Choroid plexus epithelial cell (primary cell): Measurements from ENCODE around the gene NUDCD3.

Source experiments
- DNase-seq: peaks from one replicate; pipeline ENCODE4 v3.0.0-alpha.2; 2010; ENCODE audit warnings: low read depth
- H3K4me3 ChIP-seq: 2 replicates; pipeline ENCODE4 v1.5.1; 2011; ENCODE audit warnings: low read depth, mild to moderate bottlenecking, control low read depth, low read length, moderate library complexity
- TF ChIP-seq, protein P1 (sequence below): conservative IDR thresholded peaks from 2 replicates; pipeline ENCODE4 v1.5.1; 2011; ENCODE audit warnings: low read depth, mild to moderate bottlenecking, control low read depth, inconsistent platforms, low read length, moderate library complexity

The NUDCD3 gene

DNA sequence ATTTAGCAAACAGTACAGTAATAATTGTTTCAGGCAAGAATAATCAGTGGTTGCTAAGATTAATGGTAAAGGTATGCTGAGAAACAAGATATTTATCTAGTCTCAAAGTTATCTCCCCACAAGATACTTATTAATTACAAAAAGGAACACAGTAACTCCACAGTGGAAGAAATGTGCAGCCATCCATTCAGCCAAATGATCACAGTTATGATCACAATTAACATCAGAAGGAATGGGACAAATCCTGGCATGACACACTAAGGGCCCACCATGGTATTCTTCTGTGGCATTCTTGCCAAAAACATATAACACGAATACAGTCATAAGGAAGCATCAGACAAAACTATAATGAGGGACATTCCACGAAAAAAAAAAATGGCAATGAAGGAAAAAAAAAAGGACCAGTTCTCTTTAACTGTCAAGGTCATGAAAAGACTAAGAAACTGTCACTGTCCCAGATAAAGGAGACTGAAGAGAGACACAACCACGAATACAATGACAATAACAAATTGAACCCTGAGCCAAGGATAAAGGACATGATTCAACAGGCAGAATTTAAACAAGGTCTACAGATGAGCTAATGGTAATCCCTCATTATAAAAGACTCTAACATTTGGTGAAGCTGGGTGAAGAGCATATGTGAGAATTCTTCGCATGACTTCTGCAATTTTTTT lies 20.9 kb downstream of the NUDCD3 start:
- DNase-seq = no peak
- no peak overlapping the region for H3K4me3 ChIP-seq
- TF ChIP-seq, protein P1, sequence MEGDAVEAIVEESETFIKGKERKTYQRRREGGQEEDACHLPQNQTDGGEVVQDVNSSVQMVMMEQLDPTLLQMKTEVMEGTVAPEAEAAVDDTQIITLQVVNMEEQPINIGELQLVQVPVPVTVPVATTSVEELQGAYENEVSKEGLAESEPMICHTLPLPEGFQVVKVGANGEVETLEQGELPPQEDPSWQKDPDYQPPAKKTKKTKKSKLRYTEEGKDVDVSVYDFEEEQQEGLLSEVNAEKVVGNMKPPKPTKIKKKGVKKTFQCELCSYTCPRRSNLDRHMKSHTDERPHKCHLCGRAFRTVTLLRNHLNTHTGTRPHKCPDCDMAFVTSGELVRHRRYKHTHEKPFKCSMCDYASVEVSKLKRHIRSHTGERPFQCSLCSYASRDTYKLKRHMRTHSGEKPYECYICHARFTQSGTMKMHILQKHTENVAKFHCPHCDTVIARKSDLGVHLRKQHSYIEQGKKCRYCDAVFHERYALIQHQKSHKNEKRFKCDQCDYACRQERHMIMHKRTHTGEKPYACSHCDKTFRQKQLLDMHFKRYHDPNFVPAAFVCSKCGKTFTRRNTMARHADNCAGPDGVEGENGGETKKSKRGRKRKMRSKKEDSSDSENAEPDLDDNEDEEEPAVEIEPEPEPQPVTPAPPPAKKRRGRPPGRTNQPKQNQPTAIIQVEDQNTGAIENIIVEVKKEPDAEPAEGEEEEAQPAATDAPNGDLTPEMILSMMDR = no peak

GRCh38 chr7:44467217-44467548 lies 23.3 kb downstream of the NUDCD3 start:
- TF ChIP-seq, protein P1 = no peak
- no peak for DNase-seq
- no peak overlapping the region for H3K4me3 ChIP-seq

DNA sequence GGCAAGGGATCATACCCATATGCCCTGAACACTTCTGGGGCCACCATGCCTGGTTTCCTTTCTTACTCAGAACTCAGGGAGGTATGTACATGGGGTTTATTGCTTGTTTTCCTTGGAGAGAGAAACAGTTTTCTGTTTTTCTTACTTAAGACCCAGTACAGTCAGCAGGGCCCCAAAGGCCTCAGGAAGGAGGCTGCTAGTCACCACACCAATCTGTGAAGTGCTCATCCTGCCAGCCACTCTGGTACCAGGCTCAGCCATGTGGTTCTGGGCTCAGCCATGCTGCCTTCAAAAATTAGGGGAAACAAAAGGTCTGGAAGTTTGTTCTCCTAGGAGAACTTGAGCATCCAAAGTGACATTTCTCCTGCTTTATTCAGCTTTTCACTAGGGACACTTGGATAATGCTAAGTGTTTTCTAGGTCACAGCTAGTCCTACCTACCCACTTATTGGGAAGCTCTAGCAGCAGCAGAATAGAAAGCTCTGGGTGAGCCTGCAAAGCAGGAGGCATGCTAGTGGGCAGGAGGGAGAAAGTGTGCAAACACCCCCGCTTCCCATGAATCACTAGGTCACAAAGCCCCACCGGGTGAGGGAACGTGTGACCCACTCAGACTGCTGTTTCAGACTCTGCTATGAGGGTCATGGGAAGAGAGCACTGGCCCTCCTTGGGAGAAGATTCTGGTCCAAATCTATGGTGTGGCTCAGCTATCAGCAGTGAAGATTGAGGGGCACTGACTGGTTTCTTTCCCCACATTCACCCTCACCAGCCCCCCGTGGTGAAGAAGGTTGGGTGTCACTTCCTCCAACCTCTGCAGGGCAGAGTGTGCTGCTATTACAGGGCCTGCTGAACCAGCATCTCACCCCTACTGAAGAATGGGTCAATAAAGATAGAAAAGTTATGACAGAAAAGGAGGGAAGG lies 23.9 kb downstream of the NUDCD3 start:
- H3K4me3 ChIP-seq = no peak overlapping the region
- TF ChIP-seq, protein P1 = no peak
- peak; percentile 79 for DNase-seq

GRCh38 chr7:44465490-44465889 lies 25.0 kb downstream of the NUDCD3 start:
- TF ChIP-seq, protein P1 = no peak
- H3K4me3 ChIP-seq = no peak overlapping the region
- peak; percentile 14 for DNase-seq

- TF ChIP-seq, protein P1 = peak; percentile 48
- no peak overlapping the region for H3K4me3 ChIP-seq
- peak; percentile 61 for DNase-seq
These were observed 27.2 kb downstream of the NUDCD3 start for GRCh38 chr7:44463169-44463808.

GRCh38 chr7:44461387-44461786 lies 29.1 kb downstream of the NUDCD3 start:
- DNase-seq = peak; percentile 58
- no peak overlapping the region for H3K4me3 ChIP-seq

More at GRCh38 chr7:44461387-44461786, 29.1 kb downstream of the NUDCD3 start:
- TF ChIP-seq, protein P1 = no peak
